GM11168 (cell line): ENCODE data around the gene MSL3B.
"Not testable (repeated sequence)": the region's sequence is repeated elsewhere in the genome, so short reads cannot be mapped to it uniquely, and the experiment has no call there.

ENCODE experiments used
- in situ Hi-C: fragments of 300-500 bp; cut with MboI; formaldehyde crosslinking; loops from one replicate; pipeline ENCODE4 v1.12.0; 2022; ENCODE audit warnings: low sequenced_read_pairs; ENCODE audit not compliant: unreplicated experiment

Gene MSL3B

DNA sequence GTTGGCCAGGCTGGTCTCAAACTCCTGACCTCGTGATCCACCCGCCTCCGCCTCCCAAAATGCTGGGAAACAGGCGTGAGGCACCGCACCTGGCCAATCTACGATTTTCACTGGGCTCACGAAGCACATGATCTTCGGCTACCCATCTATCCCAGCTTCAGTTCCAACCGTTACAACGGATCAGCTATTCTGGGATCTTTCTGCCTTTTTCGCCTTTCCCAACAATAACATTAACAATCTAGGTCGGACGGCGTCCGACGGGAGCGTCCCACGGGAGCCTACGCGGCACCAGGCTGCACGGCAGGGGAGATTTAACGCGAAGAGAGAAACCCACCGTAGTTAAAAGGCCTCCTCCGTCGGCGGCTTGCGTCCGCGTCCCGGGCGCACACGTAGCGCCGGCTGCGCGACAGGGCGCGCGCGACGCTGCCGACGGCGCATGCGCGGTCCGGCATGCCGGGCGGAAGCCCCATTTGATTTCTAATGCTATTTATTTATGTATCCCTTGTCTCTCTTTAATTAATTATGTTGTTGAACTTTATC lies at the start of gene MSL3B:
Gene MSL3B, minus strand, starts transcription at position 394 of the 540 bp plus-strand sequence.
- in situ Hi-C loops: no loop called here

DNA sequence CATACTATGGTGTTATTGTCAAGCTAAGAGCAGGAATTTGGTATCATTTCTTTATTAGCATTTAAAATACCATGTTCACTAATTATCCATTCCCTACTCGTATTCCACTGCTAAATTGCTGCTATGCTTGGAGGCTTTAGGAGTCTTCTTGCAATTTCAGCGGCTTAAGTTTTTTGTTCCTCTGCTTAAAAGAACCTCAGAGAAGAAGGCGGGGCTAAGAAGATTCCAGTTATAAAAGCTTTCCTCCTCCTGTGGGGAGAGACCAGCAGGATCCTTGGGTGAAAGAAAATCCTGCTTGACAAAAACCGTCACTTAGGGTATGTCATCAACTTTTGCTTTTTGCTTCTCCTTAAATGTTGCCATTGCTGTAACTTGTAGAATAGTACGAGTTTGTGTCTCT lies 48.9 kb upstream of the MSL3B start, which contains the start of gene TRPM8:
Gene TRPM8, plus strand, starts transcription at position 258 of the 400 bp plus-strand sequence. CDS start 9,165 bp downstream, outside the sequence.
- in situ Hi-C loops: no loop called here

DNA sequence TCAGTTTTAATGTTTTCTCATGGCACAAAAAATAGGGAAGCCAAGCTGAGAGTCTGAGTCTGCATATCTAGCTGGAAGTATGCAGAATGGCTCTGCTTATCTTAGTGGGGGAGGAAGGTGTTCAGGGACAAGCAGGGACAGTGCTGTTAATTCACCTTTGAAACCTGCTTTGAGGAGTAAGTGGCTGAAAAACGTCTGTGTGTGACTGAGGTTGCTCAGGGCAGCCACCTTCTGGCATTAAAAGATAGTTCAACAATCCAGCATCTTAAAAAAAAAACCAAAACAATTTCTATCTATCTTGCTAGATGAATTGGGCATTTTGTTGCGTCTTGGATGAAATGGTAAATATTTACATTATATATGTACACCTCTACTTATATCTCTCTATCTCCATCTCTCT lies 46.9 kb upstream of the MSL3B start:
- in situ Hi-C loops: no loop called here

DNA sequence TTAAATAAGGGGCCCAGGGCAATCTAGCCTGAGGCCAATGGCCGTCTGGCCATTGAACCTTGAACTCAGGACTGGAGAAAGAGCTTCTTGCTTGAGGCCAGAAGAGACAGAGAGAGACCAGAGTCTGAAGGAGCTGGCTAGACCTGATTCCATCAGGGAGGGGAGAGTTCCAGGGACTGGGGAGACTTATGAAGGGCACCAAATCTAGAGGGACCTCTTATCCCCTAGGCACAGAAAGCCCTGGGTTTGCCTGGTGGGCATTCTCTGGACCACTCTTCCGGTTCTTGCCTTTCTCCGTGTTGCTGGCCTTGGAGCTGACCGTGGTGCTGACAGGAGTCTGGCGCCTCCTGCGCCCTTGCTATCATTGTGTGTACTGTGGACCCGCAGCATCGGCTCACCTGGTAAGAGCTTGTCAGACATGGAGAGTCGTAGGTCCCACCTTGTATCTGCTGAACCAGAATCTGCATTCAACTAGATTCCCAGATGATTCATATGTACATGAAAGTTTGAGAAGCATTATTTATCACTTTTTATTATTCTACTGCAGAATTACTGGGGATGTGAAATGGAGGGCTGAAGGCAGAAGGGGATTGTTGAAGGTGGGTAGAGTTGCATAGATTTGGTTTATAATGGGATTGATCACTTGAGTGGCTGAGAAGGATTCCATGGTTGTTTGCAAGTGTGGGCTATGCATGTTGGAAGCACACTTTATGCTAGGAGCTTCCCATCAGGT lies 44.7 kb upstream of the MSL3B start:
- in situ Hi-C loops: no loop called here

DNA sequence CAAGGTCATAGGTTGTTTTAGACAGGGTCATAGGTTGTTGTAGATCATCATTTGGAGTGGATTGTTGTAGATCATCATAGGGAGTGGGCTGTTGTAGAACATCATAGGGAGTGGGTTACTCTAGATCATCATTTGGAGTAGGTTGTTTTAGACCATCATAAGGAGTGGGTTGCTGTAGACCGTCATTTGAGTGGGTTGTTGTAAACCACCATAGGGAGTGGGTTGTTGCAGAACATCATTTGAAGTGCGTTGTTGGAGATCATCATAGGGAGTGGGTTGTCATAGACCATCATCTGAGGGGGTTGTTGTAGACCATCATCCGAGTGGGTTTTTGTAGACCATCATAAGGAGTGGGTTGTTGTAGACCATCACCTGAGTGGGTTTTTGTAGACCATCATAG lies 39.4 kb upstream of the MSL3B start:
- in situ Hi-C loops: no loop called here

DNA sequence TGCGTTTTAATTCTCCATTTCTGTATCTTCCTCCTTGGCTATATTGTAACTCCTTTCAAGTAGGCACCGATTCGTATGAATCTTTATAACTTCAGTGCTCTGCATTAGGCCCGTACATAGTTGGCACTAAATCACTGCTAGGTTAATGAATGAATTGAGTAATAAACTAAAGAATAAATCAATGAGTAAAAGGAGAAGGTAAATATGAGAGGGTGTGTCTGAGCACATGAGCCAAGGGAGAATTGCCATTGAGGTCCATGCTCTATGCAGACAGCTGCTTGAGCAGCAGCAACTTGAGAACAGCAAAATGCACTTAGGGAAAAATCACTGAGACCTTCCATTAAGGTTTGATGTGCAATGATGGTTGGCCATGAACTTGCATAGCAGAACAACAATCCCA lies 37.8 kb upstream of the MSL3B start:
- in situ Hi-C loops: no loop called here

DNA sequence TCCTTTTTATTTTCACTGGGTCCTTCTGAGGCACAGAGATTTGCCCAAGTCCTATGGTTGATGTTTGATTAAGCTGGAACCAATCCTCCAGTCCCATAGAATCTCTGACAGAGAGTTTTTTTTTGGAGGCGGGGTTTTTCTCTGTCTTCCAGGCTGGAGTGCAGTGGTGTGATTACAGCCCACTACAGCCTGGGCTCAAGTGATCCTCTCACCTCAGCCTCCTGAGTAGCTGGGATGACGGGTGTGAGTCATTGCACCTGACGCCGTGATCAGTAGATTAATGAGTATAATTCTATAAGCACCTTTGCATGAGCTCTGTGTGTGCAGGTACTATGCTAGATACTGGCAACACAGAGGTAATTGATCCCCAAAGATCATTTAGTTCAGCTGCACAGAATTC lies 33.7 kb upstream of the MSL3B start:
- in situ Hi-C loops: no loop called here

DNA sequence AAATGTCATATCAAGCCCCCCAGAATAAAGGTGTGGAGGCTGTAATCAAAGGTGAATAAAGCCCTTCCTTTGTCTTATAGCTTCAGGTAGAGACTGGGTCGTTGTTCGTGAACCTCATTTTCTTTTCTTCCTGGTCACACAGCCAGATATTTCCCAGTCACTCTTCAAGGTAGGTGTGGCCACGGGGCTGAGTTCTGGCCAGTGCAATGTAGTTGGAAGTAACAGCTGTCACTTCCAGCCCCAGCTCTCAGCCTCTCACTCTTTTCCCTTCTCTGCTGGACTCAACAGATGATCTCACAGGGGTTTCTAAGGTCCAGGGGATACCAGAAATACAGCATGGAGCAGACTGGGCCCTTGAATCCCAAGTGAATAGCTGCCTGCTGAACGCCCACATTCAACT lies 33.2 kb upstream of the MSL3B start:
- in situ Hi-C loops: no loop called here

DNA sequence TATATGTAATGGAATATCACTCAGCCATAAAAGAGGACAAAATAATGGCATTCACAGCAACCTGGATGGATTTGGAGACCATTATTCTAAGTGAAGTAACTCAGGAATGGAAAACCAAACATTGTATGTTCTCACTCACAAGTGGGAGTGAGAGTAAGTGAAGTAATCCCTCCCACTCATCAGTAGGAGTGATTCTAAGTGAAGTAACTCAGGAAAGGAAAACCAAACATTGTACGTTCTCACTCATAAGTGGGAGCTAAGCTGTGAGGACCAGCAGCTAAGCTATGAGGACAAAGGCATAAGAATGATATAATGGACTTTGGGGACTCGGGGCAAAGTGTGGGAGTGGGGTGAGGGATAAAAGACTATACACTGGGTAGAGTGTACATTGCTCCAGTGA lies 28.1 kb upstream of the MSL3B start:
- in situ Hi-C loops: not testable (repeated sequence)

DNA sequence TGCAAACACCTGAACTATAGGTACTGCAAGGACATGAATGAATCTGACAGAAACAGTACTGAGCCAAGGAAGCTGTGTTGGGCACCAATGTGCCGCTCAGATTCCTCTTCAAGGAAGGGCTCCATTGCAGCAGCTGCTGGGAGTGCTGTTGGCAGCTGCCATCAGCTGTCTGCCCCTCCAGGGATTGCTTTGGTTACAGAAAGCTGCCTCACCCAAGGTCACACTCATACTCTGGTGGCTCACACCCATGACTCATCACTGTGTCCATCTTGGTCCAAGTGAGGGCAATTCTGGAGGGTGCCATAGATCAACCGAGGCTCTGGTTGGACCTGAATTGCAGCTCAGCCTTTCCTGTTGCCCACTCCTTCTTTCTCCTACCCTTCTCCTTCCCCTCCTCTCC lies 24.6 kb upstream of the MSL3B start:
- in situ Hi-C loops: no loop called here

DNA sequence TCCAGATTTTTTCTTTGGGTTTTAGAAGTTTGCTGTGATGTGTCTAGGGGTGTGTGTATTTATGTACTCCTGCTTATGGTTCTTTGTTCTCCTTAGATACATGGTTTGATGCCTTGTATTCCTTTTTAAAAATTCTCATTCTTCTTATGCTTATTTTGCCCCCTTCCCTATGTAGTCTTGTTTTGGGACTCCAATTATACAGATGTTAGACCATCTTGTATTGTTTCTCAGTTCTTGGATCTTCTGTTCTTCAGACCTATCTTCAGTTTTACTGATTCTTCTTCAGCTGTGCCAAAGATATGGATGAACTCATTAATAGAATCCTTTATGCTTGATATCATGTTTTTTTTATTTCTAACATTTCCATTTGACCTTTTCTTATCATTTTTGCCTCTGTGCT lies 14.2 kb upstream of the MSL3B start:
- in situ Hi-C loops: no loop called here

DNA sequence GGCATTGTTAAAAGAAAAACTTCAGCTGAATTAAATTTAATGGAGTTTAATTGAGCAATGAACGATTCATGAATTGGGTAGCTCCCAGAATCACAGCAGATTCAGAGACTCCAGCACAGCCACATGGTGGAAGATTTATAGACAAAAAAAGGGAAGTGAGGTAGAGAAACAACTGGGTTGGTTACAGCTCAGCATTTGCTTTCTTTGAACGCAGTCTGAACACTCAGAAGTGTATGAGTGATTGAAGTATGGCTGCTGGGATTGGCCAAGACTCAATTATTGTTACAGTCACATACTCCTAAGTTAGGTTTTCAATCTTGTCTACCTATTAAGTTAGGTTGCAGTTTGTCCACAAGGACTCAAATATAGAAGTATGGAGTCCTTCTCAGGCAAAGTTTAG lies 3.9 kb upstream of the MSL3B start:
- in situ Hi-C loops: not testable (repeated sequence)

DNA sequence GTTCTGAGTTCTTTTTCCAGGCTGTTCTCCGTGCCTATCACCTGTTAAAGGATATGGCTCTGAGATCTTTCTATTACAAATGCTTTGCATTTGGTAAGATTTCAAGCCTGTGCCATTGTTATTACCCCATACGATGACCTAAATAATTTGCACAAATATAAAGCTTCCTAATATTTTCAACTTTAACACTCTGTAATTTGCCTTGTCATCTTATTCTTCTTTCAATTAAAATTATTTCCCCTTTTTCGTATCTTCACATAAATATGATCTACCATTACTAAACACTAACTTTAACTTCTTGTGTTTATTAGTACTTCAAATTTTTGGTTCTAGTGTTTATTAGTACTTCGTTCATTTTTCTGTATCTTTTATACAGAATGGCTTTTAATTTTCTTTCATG lies 3.2 kb upstream of the MSL3B start:
- in situ Hi-C loops: no loop called here

DNA sequence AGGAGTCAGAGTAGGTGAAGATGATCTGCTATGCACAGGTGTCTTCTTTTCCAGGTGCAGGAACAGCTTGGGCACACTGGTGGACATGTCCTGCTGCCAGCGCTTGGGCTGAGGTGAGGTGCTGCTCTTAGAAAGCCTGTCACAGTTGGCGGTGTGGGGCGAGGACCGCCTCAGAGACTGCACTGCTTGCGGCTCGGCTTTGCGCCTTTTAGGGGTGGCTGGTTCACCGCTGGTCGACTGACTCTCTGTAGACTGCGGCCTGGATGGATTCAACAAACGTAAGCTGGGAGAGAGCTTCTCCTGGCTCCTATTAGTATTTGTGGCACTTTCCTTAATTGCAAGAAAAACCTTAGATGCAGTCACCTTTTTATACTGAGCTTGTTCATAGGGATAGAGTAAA lies 1.7 kb downstream of the MSL3B start:
- in situ Hi-C loops: no loop called here

DNA sequence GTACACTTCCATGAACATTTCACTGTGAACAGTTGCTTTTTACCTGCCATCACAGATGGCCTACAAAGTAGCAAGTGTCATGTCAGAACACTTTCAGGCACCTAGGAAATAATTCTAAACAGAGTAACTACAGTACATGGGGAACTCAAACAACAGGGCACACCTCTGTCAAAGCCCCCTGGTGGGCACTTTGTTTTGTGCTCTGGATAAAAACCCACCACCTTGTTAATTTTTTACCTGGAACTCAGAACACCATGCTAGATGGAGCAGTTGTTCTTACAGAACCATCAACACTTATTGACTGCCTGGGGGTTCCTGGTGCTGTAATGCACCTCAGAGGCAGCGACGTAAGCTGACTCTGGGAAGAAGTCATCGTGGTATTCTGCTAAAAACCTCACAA lies 2.3 kb downstream of the MSL3B start:
- in situ Hi-C loops: no loop called here

DNA sequence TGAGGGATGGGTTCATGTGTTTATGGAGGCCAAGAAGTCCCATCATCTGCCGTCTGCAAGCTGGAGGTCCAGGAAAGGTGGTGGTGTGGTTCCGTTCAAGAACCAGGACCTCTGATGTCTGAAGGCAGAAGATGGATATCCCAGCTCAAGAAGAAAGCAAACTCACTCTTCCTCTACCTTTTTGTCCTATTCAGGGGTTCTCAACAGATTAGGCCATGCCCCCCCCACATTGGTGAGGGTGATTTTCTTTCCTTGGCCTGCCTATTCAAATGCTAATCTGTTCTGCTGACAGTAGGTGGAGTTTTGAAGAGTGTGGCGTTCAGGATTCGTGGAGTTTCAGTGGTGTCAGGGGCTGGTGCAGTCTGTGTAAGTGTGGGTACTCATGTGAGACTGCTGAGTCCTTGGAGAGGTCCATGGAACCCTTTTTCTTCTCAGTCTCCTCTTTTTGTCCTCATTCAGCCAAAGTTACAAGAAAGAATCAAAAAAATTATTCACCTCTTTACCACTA lies 5.9 kb downstream of the MSL3B start:
- in situ Hi-C loops: no loop called here

DNA sequence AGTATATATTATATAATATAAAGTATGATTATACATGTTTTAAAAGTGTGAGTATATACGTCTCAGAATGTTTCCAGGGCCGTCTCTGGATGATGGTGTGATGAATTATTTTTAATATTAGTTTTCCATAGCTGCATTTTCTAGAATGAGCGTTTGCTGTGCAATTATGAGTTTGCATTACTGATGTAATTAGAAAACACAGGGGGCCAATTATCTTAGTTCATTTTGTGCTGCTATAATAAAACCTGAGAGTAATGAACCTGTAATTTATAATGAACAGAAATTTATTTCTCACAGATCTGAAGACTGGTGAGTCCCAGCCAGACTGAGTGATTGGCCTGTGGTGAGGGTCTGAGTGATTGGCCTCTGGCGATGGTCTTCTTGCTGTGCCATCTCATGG lies 9.9 kb downstream of the MSL3B start:
- in situ Hi-C loops: no loop called here

DNA sequence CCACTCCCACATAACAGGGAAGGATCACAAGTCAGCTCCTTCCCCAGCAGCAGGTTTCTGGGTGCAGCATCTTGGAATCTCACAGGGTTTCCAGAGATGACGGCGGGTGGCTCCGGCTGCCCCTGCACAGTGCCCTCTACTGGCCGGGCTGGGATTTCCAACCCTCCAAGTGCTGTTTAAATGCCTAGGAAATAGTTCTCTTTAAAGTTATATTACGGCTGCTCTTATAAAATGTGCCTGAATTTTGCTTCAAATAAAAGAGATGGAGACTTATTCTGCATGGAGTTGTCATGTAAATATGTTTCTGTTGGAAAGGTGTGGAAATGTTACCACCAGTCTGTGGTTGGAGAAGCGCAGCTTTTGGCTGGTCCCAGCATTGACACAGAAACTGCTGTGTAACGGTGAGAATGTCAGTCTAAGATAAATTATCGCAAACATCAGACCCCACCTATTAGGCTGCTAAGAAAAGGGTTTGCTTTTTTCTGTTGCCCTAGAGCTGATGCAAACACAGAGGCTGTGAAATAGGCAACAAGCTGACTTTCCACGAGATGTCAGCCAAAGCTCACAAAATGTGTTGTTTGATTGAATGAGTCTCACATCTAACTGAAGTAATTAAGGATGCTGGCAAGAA lies 10.6 kb downstream of the MSL3B start:
- in situ Hi-C loops: no loop called here

DNA sequence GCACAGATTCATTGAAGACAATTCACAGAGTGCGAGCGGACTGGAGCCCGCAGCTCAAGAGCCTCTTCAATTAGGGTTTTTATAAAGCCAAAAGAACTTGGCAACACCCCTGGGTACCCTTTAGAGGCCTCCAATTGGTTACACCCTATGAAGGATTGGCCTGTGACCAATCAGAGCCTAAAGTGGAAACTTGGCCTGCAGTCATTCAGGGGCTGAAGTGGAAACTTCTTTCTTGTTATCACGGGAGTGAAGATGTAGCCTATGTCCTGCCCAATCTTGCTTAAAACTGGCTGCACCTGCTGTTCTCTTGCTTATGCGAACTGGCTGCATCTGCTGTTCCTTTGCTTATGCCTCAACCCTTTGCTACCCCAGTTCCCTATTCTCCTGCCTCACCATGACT lies 12.0 kb downstream of the MSL3B start:
- in situ Hi-C loops: no loop called here

DNA sequence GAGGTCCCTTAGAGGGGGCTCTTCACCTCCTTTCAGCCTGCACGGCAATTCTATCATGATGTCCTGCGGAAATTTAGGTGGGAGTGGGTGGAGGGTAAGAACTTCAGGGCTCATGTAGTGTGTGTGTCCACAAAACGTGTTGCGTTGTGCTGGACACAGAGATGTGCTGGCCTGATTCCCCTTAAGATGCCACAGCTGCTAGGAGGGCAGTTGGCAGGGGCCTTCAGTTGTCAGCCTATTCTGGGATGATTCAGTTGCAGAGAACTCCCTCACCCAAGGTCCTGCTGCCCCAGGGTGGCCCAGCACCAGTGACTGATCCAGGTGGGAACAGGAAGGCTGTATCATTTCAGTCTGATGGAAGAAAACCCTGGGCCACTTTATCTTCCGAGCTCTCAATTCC lies 12.8 kb downstream of the MSL3B start:
- in situ Hi-C loops: no loop called here

DNA sequence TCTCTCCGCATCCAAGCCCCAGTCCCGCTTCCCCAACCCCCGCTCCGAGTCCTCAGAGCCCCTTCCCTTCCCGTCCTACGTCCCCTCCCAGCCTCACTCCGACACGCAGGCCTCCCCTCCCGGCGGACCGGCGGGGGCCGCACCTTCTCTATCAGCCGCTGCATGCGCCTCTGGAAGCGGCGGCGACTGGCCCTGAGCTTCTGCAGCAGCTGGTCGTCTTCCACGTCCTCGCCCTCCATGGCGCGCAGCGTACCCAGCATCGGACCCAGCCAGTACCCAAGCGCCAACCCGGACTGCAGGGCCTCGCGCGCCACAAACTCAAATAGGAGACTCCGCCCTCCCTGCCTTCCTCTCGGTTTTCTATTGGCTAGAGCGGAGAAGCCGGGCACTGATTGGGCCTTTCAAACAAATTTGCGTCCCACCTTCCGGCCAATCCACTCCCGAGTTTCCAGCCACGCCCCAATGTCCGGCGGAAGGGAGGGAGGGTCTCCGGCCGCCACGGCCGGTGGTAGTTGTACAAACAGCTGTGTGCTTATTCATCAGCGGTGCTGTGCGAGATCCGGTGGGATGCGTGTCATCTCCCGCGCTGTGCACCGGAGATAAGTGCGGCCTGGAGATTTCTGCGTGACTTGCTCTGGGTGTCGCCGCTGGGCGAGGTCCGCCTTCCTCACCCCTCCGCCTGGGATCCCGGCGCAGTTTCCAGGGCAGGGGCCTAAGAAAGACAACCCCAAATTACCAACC lies 13.8 kb downstream of the MSL3B start, which contains the start of gene HJURP:
Gene HJURP, minus strand, starts transcription at position 295 of the 741 bp plus-strand sequence. Its CDS starts 35 bp downstream, at position 260.
- in situ Hi-C loops: no loop called here
